ENCODE data around the gene C1orf74.

- TF ChIP-seq REST (IDR thresholded peaks at IDR 0.05): no peak
- TF ChIP-seq YY1 (IDR thresholded peaks at IDR 0.05): no peak
Measured at GRCh38 chr1:209815931-209816341, 31.6 kb upstream of the C1orf74 start.
